ENCODE measurements around the gene CREBZF.

CREBZF gene

DNA sequence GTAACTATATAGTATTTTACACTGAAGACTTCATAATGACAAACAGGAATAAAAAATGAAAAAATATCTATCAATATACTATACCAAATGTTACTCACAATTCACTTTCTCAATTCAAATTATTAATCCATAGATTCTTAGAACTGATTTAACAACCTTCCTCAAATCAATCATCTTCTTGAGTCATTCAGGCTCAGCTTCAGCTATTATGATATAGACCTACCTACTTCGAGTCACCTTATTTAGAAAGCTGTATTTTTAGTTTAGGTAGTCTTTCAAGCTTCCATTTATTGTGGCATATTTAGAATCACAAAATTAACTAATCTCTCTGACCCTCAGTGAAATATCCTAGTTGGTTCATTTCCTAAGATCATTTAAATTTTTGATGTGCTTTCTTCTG is 8.2 kb downstream of the CREBZF start:
- TF ChIP-seq TAF1 (IDR thresholded peaks at IDR 0.05; ENCODE audit: low read depth) (no peak), CEBPB (IDR thresholded peaks at IDR 0.05) (no peak), RAD21 (IDR thresholded peaks at IDR 0.05; ENCODE audit: low read depth) (no peak), CREB1 (IDR thresholded peaks at IDR 0.05; ENCODE audit: low read depth) (no peak), EGR1 (IDR thresholded peaks at IDR 0.05) (no peak), REST (IDR thresholded peaks at IDR 0.05; ENCODE audit: low read depth) (no peak), TEAD4 (IDR thresholded peaks at IDR 0.05) (no peak), YY1 (IDR thresholded peaks at IDR 0.05; ENCODE audit: low read depth) (no peak), NFIC (IDR thresholded peaks at IDR 0.05) (no peak), ZBTB7A (IDR thresholded peaks at IDR 0.05; ENCODE audit: low read depth) (no peak), MAX (IDR thresholded peaks at IDR 0.05) (no peak), EP300 (IDR thresholded peaks at IDR 0.05; ENCODE audit: borderline replicate concordance) (no peak)

- no peak for TF ChIP-seq YY1 (IDR thresholded peaks at IDR 0.05; ENCODE audit: low read depth)
- TF ChIP-seq CEBPB (IDR thresholded peaks at IDR 0.05), result no peak
- TF ChIP-seq FOXM1 (IDR thresholded peaks at IDR 0.05; ENCODE audit: borderline replicate concordance, low read depth), result no peak
- TF ChIP-seq MAX (IDR thresholded peaks at IDR 0.05), result no peak
- no peak for TF ChIP-seq RAD21 (IDR thresholded peaks at IDR 0.05; ENCODE audit: low read depth)
- TF ChIP-seq TEAD4 (IDR thresholded peaks at IDR 0.05), result no peak
These were observed 12.0 kb downstream of the CREBZF start for GRCh38 chr11:85652786-85653447.

DNA sequence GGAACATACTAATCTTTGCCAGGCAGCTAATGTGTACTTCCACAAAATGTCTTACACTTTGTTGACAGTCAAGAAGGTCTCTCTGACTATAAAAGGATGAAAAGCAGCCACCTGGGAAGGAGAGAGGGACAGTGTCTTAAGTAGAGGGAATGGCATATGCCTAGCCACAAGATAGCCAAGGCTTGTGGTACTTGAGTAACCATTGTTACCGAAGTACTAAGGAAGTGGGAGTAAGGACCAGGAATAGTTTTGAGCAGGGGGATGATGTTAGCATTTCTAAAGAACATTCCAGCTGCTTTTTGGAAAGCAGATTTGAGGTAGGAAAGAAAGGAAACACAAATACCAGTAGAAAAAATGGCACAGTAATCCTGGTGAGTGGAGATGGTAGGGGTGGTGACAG is 13.8 kb downstream of the CREBZF start:
- TF ChIP-seq CEBPB (IDR thresholded peaks at IDR 0.05) (no peak), MAX (IDR thresholded peaks at IDR 0.05) (no peak)

DNA sequence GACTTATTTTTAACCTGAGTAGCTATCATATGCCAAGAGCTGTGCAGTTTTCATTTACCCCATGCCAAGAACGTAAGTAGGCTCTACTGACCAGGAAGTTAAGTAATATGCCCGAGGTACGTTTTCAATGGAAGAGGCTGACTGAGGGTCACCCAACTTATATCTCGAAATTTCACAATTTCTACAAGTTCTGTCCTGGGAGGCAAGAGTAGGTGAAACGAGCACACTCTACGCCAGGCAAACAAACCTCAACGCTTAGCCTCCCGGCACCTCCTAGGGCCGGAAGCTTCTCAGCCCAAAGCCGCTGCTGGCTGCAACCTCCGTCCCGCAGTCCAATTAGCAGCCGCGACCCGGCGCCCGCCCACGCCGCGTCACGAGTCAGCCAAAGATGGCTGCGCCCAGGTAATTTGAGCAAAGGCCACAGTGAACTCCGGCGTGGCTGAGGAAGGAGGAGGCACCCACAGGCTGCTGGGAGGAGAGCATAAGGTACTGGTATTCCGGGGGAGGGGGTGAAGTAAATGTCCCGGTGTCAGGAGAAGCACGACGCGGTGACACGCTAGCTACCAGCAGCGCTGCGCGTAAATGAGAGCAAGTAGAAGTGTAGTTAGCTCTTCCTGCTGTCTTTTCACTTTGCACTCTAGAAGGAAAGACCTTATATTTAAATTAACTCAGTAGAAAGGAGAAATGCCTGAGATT is 17.2 kb downstream of the CREBZF start, which contains the start of gene TMEM126A:
Gene TMEM126A (plus strand): TSS at position 364 of the 696 bp plus-strand sequence. CDS start 2,289 bp downstream, outside the sequence.
- TF ChIP-seq REST (IDR thresholded peaks at IDR 0.05; ENCODE audit: low read depth), result no peak
- no peak for TF ChIP-seq CEBPB (IDR thresholded peaks at IDR 0.05)
- peak; percentile 17; the same call in 1 of the 2 replicates for TF ChIP-seq NFIC (IDR thresholded peaks at IDR 0.05)
- TF ChIP-seq RAD21 (IDR thresholded peaks at IDR 0.05; ENCODE audit: low read depth), result no peak
- TF ChIP-seq EP300 (IDR thresholded peaks at IDR 0.05; ENCODE audit: borderline replicate concordance), result no peak
- no peak for TF ChIP-seq ZBTB7A (IDR thresholded peaks at IDR 0.05; ENCODE audit: low read depth)
- peak; percentile 80 for TF ChIP-seq EGR1 (IDR thresholded peaks at IDR 0.05)
- TF ChIP-seq TCF12 (IDR thresholded peaks at IDR 0.05; ENCODE audit: low read depth), result peak; percentile 71
- TF ChIP-seq TEAD4 (IDR thresholded peaks at IDR 0.05), result no peak
- peak; percentile 95 for TF ChIP-seq YY1 (IDR thresholded peaks at IDR 0.05; ENCODE audit: low read depth)
- peak; percentile 78 for TF ChIP-seq CREB1 (IDR thresholded peaks at IDR 0.05; ENCODE audit: low read depth)
- peak; percentile 89 for TF ChIP-seq TAF1 (IDR thresholded peaks at IDR 0.05; ENCODE audit: low read depth)
- TF ChIP-seq FOXM1 (IDR thresholded peaks at IDR 0.05; ENCODE audit: borderline replicate concordance, low read depth), result no peak
- peak; percentile 78 for TF ChIP-seq USF1 (IDR thresholded peaks at IDR 0.05)
- TF ChIP-seq MAX (IDR thresholded peaks at IDR 0.05), result peak; percentile 79

- no peak for TF ChIP-seq YY1 (IDR thresholded peaks at IDR 0.05; ENCODE audit: low read depth)
- TF ChIP-seq TAF1 (IDR thresholded peaks at IDR 0.05; ENCODE audit: low read depth), result no peak
- no peak for TF ChIP-seq REST (IDR thresholded peaks at IDR 0.05; ENCODE audit: low read depth)
- TF ChIP-seq FOXM1 (IDR thresholded peaks at IDR 0.05; ENCODE audit: borderline replicate concordance, low read depth), result no peak
- TF ChIP-seq EP300 (IDR thresholded peaks at IDR 0.05; ENCODE audit: borderline replicate concordance), result no peak
- TF ChIP-seq EGR1 (IDR thresholded peaks at IDR 0.05), result no peak
- TF ChIP-seq RAD21 (IDR thresholded peaks at IDR 0.05; ENCODE audit: low read depth), result no peak
- no peak for TF ChIP-seq MAX (IDR thresholded peaks at IDR 0.05)
- TF ChIP-seq CEBPB (IDR thresholded peaks at IDR 0.05), result no peak
- TF ChIP-seq TCF12 (IDR thresholded peaks at IDR 0.05; ENCODE audit: low read depth), result no peak
- no peak for TF ChIP-seq TEAD4 (IDR thresholded peaks at IDR 0.05)
- TF ChIP-seq NFIC (IDR thresholded peaks at IDR 0.05), result no peak
- TF ChIP-seq USF1 (IDR thresholded peaks at IDR 0.05), result no peak
- no peak for TF ChIP-seq CREB1 (IDR thresholded peaks at IDR 0.05; ENCODE audit: low read depth)
- no peak for TF ChIP-seq ZBTB7A (IDR thresholded peaks at IDR 0.05; ENCODE audit: low read depth)
These were observed 17.9 kb downstream of the CREBZF start for GRCh38 chr11:85647078-85647477.

Data from Ishikawa (cell line).